ENCODE measurements around the gene AP5S1.

DNA sequence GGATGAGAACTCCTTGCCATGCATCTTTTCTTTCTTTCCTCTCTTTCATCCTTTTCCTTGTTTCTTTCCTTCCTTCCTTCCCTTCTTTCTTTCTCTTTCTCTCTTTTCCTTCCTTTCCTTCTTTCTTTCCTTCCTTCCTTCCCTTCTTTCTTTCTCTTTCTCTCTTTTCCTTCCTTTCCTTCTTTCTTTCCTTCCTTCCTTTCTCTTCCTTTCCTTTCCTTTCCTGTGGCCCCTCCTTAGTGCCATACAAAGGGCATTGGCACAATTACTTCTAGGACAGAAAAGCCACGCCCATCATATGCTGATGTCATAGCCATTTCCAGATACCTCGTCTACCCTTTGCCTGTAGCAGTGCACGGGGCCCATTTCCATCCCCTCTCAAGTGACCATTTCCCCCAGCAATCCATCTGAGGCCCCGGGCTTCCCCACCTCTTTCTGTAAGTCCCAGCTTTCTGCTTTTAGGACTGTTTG lies 31.6 kb upstream of the AP5S1 start:
- TF ChIP-seq, protein P1, sequence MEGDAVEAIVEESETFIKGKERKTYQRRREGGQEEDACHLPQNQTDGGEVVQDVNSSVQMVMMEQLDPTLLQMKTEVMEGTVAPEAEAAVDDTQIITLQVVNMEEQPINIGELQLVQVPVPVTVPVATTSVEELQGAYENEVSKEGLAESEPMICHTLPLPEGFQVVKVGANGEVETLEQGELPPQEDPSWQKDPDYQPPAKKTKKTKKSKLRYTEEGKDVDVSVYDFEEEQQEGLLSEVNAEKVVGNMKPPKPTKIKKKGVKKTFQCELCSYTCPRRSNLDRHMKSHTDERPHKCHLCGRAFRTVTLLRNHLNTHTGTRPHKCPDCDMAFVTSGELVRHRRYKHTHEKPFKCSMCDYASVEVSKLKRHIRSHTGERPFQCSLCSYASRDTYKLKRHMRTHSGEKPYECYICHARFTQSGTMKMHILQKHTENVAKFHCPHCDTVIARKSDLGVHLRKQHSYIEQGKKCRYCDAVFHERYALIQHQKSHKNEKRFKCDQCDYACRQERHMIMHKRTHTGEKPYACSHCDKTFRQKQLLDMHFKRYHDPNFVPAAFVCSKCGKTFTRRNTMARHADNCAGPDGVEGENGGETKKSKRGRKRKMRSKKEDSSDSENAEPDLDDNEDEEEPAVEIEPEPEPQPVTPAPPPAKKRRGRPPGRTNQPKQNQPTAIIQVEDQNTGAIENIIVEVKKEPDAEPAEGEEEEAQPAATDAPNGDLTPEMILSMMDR (IDR thresholded peaks at IDR 0.05) = no peak
- TF ChIP-seq POLR2A (IDR thresholded peaks at IDR 0.05) = no peak

All from heart left ventricle (tissue), 13 donors.